LNCaP clone FGC (cell line): ENCODE results near the gene BORCS5.
"Not testable (repeated sequence)": the region's sequence is repeated elsewhere in the genome, so short reads cannot be mapped to it uniquely, and the experiment has no call there.

Experiments used
- DNase-seq: peaks from one replicate; pipeline ENCODE4 v3.0.0-alpha.2; 2011; ENCODE audit warnings: low read depth
- H3K4me3 ChIP-seq: 2 replicates; pipeline ENCODE4 v1.5.1; 2011; ENCODE audit warnings: mild to moderate bottlenecking, low read depth, low read length, control low read depth
- TF ChIP-seq, protein P1 (sequence below): IDR thresholded peaks from 2 replicates; pipeline ENCODE4 v1.5.1; 2012; ENCODE audit warnings: mild to moderate bottlenecking; ENCODE audit not compliant: control insufficient read depth, insufficient read depth; ENCODE audit errors: extremely low read depth

BORCS5 gene

DNA sequence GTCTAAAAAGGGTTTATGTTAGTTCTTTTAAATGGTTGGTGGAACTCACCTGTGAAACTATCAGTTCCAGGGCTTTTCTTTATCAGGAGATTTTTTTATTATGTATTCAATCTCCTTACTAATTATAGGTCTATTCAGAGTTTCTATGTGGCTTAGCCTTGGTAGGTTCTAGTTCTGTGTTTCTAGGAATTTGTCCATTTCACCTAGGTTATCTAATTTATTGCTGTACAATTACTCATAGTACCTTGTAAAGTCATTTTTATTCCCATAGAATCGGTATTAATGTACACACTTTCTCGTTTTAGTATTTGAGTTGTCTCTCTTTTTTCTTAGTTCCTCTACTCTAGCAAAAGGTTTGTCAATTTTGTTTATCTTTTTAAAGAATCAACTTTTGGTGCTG is 59.0 kb downstream of the BORCS5 start:
- DNase-seq = peak; percentile 42
- TF ChIP-seq, protein P1, sequence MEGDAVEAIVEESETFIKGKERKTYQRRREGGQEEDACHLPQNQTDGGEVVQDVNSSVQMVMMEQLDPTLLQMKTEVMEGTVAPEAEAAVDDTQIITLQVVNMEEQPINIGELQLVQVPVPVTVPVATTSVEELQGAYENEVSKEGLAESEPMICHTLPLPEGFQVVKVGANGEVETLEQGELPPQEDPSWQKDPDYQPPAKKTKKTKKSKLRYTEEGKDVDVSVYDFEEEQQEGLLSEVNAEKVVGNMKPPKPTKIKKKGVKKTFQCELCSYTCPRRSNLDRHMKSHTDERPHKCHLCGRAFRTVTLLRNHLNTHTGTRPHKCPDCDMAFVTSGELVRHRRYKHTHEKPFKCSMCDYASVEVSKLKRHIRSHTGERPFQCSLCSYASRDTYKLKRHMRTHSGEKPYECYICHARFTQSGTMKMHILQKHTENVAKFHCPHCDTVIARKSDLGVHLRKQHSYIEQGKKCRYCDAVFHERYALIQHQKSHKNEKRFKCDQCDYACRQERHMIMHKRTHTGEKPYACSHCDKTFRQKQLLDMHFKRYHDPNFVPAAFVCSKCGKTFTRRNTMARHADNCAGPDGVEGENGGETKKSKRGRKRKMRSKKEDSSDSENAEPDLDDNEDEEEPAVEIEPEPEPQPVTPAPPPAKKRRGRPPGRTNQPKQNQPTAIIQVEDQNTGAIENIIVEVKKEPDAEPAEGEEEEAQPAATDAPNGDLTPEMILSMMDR = no peak
- H3K4me3 ChIP-seq = no peak overlapping the region

DNA sequence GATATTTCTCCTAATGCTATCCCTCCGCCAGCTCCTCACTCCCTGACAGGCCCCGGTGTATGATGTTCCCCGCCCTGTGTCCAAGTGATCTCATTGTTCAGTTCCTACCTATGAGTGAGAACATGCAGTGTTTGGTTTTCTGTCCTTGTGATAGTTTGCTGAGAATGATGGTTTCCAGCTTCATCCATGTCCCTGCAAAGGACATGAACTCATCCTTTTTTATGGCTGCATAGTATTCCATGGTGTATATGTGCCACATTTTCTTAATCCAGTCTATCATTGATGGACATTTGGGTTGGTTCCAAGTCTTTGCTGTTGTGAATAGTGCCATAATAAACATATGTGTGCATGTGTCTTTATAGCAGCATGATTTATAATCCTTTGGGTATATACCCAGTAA is 62.3 kb downstream of the BORCS5 start:
- H3K4me3 ChIP-seq, DNase-seq: not testable (repeated sequence)

DNA sequence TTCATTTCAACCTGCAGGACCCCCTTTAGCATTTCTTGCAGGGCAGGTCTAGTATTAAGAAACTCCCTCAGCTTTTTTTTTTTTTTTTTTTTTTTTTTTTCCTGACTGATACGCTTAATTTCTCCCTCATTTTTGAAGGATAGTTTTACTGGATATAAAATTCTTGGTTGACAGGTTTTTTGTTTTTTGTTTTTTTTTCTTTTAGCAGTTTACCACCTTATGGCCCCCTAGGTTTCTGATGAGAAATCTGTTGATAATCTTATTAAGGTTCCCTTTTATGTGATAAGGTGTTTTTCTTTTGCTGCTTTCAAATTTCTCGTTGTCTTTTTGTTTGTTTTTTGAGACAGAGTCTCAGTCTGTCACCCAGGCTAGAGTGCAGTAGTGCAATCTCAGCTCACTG is 66.5 kb downstream of the BORCS5 start:
- H3K4me3 ChIP-seq = no peak overlapping the region
- no peak for DNase-seq
- TF ChIP-seq, protein P1 = no peak

DNA sequence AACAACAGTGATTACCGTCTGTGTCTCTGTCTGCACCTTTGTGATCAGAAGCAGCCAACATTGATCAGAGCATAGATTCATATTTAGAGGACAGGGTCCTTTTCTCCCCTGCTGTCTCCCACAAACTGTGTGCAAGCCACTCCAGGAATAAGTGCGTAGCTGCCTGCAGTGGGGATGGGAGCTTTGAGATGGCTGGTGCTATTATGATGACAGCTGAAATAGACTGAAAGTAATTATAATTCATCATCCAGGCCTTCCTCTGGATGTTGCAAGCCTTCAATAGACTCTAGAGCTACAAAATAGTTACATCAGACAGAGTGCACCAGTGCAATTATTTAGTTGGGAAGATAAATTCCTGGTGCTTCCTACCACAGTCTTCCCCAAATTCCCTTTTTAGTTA is 68.1 kb downstream of the BORCS5 start:
- TF ChIP-seq, protein P1 = no peak
- no peak for DNase-seq
- no peak overlapping the region for H3K4me3 ChIP-seq

DNA sequence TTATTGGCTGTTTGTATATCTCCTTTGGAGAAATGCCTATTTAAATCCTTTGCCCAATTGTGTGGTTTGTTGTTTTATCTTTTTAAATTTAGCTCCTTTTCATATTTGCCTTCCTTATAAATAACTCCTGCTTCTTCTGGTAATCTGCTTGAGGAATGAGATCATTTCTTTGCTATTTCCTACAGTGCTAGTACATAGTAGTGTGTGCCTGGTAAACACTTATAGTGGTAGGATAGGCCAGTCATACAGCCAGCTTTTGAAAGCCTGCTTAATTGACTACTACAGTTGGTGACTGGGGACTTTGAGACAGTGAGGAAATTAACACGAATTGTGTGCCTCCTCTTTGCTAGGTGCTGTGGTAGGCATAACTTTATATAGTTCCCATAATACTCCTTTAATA is 68.7 kb downstream of the BORCS5 start:
- no peak overlapping the region for H3K4me3 ChIP-seq
- TF ChIP-seq, protein P1 = no peak
- peak; percentile 67 for DNase-seq

DNA sequence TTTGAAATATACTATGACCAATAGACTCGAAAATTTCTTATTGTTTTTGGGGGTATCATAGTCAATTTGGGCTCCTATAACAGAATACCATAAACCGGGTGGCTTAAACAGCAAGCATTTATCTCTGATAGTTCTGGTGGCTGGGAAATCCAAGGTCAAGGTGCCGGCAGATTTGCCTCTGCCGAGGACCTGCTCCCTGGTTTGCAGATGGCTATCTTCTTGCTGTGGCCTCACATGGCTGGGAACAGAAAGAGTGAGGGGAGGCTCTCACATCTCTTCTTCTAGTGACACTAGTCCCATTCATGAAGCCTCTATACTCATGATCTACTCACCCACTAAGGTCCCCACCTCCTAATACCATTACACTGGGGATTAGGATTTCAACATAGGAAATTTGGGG is 70.7 kb downstream of the BORCS5 start:
- TF ChIP-seq, protein P1 = no peak
- H3K4me3 ChIP-seq = no peak overlapping the region
- DNase-seq = no peak

DNA sequence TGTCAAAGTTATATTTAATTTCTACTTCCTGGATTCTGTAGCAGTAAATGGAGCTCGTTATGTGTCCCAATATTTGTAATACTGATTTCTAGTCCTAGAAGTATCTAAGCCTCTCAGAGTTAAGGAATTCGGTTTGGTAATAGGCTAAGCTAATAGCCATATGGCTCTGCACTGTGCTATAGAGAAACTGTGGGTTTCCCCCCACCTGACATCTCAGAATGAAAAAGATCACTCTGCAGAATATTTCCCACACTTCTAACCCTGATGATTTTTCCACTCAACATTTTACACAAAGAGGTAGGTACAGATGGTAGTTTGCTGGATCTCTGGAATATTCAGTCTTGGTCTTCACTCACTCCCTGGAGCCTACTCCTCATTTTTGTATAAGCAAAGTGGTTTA is 71.2 kb downstream of the BORCS5 start:
- TF ChIP-seq, protein P1 = no peak
- no peak for DNase-seq
- no peak overlapping the region for H3K4me3 ChIP-seq
